Measurements from ENCODE around the gene KLHL13. TPM values are rescaled to one million over a fixed set of nuclear protein-coding genes. Genes with fewer than 3 reads are reported as not detected.

Gene KLHL13
- total RNA-seq, 1 donor = 13.8 TPM

- H3K36me3 ChIP-seq (ENCODE audit: insufficient read depth, low read length) = no peaks in the 10 kb centered on the region
- H3K9me3 ChIP-seq (ENCODE audit: low read depth, low read length) = no peaks in the 10 kb centered on the region
- H3K27ac ChIP-seq (ENCODE audit: low read depth, low read length) = no peak overlapping the region
- H3K27me3 ChIP-seq (ENCODE audit: insufficient read depth, low read length) = no peaks in the 10 kb centered on the region
- no peak overlapping the region for H3K4me3 ChIP-seq (ENCODE audit: insufficient read depth, low read length)
- H3K4me2 ChIP-seq (ENCODE audit: insufficient read depth, low read length) = no peak overlapping the region
- no peaks in the 10 kb centered on the region for H3K4me1 ChIP-seq (ENCODE audit: insufficient read depth, low read length)
- H2AFZ ChIP-seq (ENCODE audit: low read length) = no peak overlapping the region
- no peak for TF ChIP-seq CTCF (IDR thresholded peaks at IDR 0.05; ENCODE audit: extremely low read depth, low read depth, low read length)
- H3K79me2 ChIP-seq (ENCODE audit: insufficient read depth, low read length) = no peaks in the 10 kb centered on the region
- no peaks in the 10 kb centered on the region for H4K20me1 ChIP-seq (ENCODE audit: insufficient read depth, low read length)
- DNase-seq (ENCODE audit: insufficient read length, low spot score, missing footprints) = no peak
These were observed 27.0 kb upstream of the KLHL13 start for GRCh38 chrX:118143578-118143977.

- H3K4me2 ChIP-seq (ENCODE audit: insufficient read depth, low read length) = no peak overlapping the region
- no peak for TF ChIP-seq CTCF (IDR thresholded peaks at IDR 0.05; ENCODE audit: extremely low read depth, low read depth, low read length)
- H3K27me3 ChIP-seq (ENCODE audit: insufficient read depth, low read length) = no peaks in the 10 kb centered on the region
- H3K27ac ChIP-seq (ENCODE audit: low read depth, low read length) = no peak overlapping the region
- H3K9me3 ChIP-seq (ENCODE audit: low read depth, low read length) = no peaks in the 10 kb centered on the region
- H3K36me3 ChIP-seq (ENCODE audit: insufficient read depth, low read length) = no peaks in the 10 kb centered on the region
- DNase-seq (ENCODE audit: insufficient read length, low spot score, missing footprints) = no peak
- no peaks in the 10 kb centered on the region for H3K4me1 ChIP-seq (ENCODE audit: insufficient read depth, low read length)
- H2AFZ ChIP-seq (ENCODE audit: low read length) = no peak overlapping the region
- no peak overlapping the region for H3K4me3 ChIP-seq (ENCODE audit: insufficient read depth, low read length)
- no peaks in the 10 kb centered on the region for H3K79me2 ChIP-seq (ENCODE audit: insufficient read depth, low read length)
- no peaks in the 10 kb centered on the region for H4K20me1 ChIP-seq (ENCODE audit: insufficient read depth, low read length)
These were observed 14.7 kb upstream of the KLHL13 start for GRCh38 chrX:118131336-118131735.

GRCh38 chrX:118129681-118130080 is 13.1 kb upstream of the KLHL13 start:
- H3K36me3 ChIP-seq (ENCODE audit: insufficient read depth, low read length) = no peaks in the 10 kb centered on the region
- TF ChIP-seq CTCF (IDR thresholded peaks at IDR 0.05; ENCODE audit: extremely low read depth, low read depth, low read length) = no peak
- no peaks in the 10 kb centered on the region for H4K20me1 ChIP-seq (ENCODE audit: insufficient read depth, low read length)
- no peak overlapping the region for H3K4me3 ChIP-seq (ENCODE audit: insufficient read depth, low read length)
- no peak overlapping the region for H2AFZ ChIP-seq (ENCODE audit: low read length)
- H3K27ac ChIP-seq (ENCODE audit: low read depth, low read length) = no peak overlapping the region
- H3K9me3 ChIP-seq (ENCODE audit: low read depth, low read length) = no peaks in the 10 kb centered on the region
- H3K4me2 ChIP-seq (ENCODE audit: insufficient read depth, low read length) = no peak overlapping the region
- H3K27me3 ChIP-seq (ENCODE audit: insufficient read depth, low read length) = no peaks in the 10 kb centered on the region
- H3K4me1 ChIP-seq (ENCODE audit: insufficient read depth, low read length) = no peaks in the 10 kb centered on the region
- H3K79me2 ChIP-seq (ENCODE audit: insufficient read depth, low read length) = no peaks in the 10 kb centered on the region
- no peak for DNase-seq (ENCODE audit: insufficient read length, low spot score, missing footprints)

- Histone ChIP-seq H3K4me3 (ENCODE audit: insufficient read depth, low read length) (no peak overlapping the region), H3K36me3 (ENCODE audit: insufficient read depth, low read length) (no peaks in the 10 kb centered on the region), H3K27ac (ENCODE audit: low read depth, low read length) (no peak overlapping the region), H4K20me1 (ENCODE audit: insufficient read depth, low read length) (no peaks in the 10 kb centered on the region), H3K4me2 (ENCODE audit: insufficient read depth, low read length) (no peak overlapping the region), H2AFZ (ENCODE audit: low read length) (no peak overlapping the region), H3K4me1 (ENCODE audit: insufficient read depth, low read length) (no peaks in the 10 kb centered on the region), H3K79me2 (ENCODE audit: insufficient read depth, low read length) (no peaks in the 10 kb centered on the region), H3K27me3 (ENCODE audit: insufficient read depth, low read length) (no peaks in the 10 kb centered on the region), H3K9me3 (ENCODE audit: low read depth, low read length) (no peaks in the 10 kb centered on the region)
- DNase-seq (ENCODE audit: insufficient read length, low spot score, missing footprints) = no peak
- TF ChIP-seq CTCF (IDR thresholded peaks at IDR 0.05; ENCODE audit: extremely low read depth, low read depth, low read length) = no peak
These were observed 12.1 kb upstream of the KLHL13 start for GRCh38 chrX:118128724-118129123.

Data from osteoblast (primary cell).